Measurements from ENCODE around the gene PRUNE2. TPM values are rescaled to one million over a fixed set of nuclear protein-coding genes. Genes with fewer than 3 reads are reported as not detected.

PRUNE2 gene
- total RNA-seq, 4 donors from 2014 or later, result 3.6 to 16.2 (median 6.4) TPM

- H3K9me3 ChIP-seq, result no peaks in the 10 kb centered on the region
- no peaks in the 10 kb centered on the region for H3K4me1 ChIP-seq
- TF ChIP-seq, protein P1, sequence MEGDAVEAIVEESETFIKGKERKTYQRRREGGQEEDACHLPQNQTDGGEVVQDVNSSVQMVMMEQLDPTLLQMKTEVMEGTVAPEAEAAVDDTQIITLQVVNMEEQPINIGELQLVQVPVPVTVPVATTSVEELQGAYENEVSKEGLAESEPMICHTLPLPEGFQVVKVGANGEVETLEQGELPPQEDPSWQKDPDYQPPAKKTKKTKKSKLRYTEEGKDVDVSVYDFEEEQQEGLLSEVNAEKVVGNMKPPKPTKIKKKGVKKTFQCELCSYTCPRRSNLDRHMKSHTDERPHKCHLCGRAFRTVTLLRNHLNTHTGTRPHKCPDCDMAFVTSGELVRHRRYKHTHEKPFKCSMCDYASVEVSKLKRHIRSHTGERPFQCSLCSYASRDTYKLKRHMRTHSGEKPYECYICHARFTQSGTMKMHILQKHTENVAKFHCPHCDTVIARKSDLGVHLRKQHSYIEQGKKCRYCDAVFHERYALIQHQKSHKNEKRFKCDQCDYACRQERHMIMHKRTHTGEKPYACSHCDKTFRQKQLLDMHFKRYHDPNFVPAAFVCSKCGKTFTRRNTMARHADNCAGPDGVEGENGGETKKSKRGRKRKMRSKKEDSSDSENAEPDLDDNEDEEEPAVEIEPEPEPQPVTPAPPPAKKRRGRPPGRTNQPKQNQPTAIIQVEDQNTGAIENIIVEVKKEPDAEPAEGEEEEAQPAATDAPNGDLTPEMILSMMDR (IDR thresholded peaks at IDR 0.05), result no peak
- no peak for TF ChIP-seq POLR2A (IDR thresholded peaks at IDR 0.05)
- TF ChIP-seq POLR2AphosphoS5 (IDR thresholded peaks at IDR 0.05), result no peak
- TF ChIP-seq EP300 (IDR thresholded peaks at IDR 0.05), result no peak
- H3K27me3 ChIP-seq, result no peaks in the 10 kb centered on the region
- H3K36me3 ChIP-seq, result no peaks in the 10 kb centered on the region
- no peak for DNase-seq (ENCODE audit: low spot score in 2 of 2)
- no peak overlapping the region for H3K27ac ChIP-seq
- WGBS, result 70% methylated on average over 2 of the region's 2 CpGs
- H3K4me3 ChIP-seq, result no peak overlapping the region
Measured at GRCh38 chr9:76932757-76933156, 26.8 kb upstream of the PRUNE2 start.

DNA sequence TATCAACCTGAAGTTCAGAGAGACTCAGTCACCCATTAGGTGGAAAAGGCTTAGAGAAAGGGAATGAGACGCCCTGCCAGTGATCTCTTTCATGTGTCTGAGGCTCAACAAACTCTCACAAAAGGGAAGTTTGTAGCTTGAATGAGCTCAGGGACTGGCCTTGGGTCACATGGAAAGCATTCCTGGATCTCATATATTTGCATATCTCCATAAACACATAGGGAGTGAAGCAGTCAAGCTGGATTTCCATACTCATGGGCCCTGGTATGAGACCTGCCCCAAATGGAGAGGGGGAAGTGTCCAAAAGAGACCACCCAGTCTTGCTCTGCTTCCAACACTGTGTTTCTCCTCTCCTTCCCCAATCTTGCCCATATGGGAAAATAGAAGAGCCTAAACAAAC is 26.4 kb upstream of the PRUNE2 start:
- TF ChIP-seq POLR2AphosphoS5 (IDR thresholded peaks at IDR 0.05) (no peak), EP300 (IDR thresholded peaks at IDR 0.05) (no peak), POLR2A (IDR thresholded peaks at IDR 0.05) (no peak)
- TF ChIP-seq, protein P1 (IDR thresholded peaks at IDR 0.05), result no peak
- Histone ChIP-seq H3K27me3 (no peaks in the 10 kb centered on the region), H3K4me1 (no peaks in the 10 kb centered on the region), H3K4me3 (no peak overlapping the region), H3K36me3 (no peaks in the 10 kb centered on the region), H3K27ac (no peak overlapping the region), H3K9me3 (no peaks in the 10 kb centered on the region)
- WGBS, result 72% methylated on average over 1 of the region's 1 CpG
- DNase-seq (ENCODE audit: low spot score in 2 of 2), result no peak

DNA sequence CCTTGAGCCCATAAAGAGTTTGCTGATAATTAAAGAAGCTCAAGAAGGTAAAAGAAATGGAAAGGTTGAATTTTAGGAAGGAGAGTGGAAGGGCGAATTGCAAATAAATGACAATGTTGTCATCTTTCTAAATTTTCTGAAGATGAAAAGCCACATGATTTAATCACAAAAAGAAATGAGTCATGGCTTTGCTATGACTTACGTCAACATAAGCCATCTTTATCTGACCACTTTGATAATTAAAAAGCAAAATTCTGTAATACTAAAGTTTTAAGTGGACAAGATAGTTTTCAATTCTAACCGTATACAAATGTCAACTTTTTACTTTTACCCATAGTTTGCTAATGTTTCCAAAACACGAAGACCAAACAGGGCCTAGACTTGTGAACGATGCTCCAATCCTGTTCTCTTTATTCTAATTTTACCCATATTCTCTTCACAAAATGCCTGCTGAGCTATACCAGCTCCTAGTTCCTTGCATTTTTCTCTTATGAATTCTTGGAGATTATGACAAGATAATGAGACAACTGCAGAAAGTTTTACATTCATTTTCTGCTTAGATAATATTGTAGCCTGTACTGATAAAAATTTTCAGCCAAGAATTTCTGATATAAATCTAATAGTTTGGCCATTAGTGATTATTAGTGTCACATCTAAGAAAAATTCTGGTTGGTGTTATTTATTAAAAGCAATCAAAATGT is 21.8 kb upstream of the PRUNE2 start:
- H3K9me3 ChIP-seq, result no peaks in the 10 kb centered on the region
- H3K4me3 ChIP-seq, result no peak overlapping the region
- no peaks in the 10 kb centered on the region for H3K27me3 ChIP-seq
- no peak overlapping the region for H3K27ac ChIP-seq
- 82% methylated on average over 5 of the region's 5 CpGs for WGBS
- H3K4me1 ChIP-seq, result no peaks in the 10 kb centered on the region
- H3K36me3 ChIP-seq, result no peaks in the 10 kb centered on the region
- DNase-seq (ENCODE audit: low spot score in 2 of 2), result no peak
- no peak for TF ChIP-seq POLR2AphosphoS5 (IDR thresholded peaks at IDR 0.05)
- TF ChIP-seq POLR2A (IDR thresholded peaks at IDR 0.05), result no peak
- TF ChIP-seq, protein P1 (IDR thresholded peaks at IDR 0.05), result no peak
- TF ChIP-seq EP300 (IDR thresholded peaks at IDR 0.05), result no peak

- Histone ChIP-seq H3K36me3 (no peaks in the 10 kb centered on the region), H3K4me1 (no peaks in the 10 kb centered on the region), H3K27ac (no peak overlapping the region), H3K27me3 (no peaks in the 10 kb centered on the region), H3K9me3 (no peaks in the 10 kb centered on the region), H3K4me3 (no peak overlapping the region)
- no peak for TF ChIP-seq POLR2A (IDR thresholded peaks at IDR 0.05)
- TF ChIP-seq EP300 (IDR thresholded peaks at IDR 0.05), result no peak
- TF ChIP-seq, protein P1 (IDR thresholded peaks at IDR 0.05), result no peak
- TF ChIP-seq POLR2AphosphoS5 (IDR thresholded peaks at IDR 0.05), result no peak
- DNase-seq (ENCODE audit: low spot score in 2 of 2), result no peak
- 89% methylated on average over 6 of the region's 6 CpGs for WGBS
Measured at GRCh38 chr9:76926846-76927245, 20.9 kb upstream of the PRUNE2 start.

GRCh38 chr9:76926324-76926741 is 20.4 kb upstream of the PRUNE2 start:
- H3K27me3 ChIP-seq, result no peaks in the 10 kb centered on the region
- WGBS, result 35% methylated on average over 4 of the region's 4 CpGs

More at GRCh38 chr9:76926324-76926741, 20.4 kb upstream of the PRUNE2 start:
- Histone ChIP-seq H3K9me3 (no peaks in the 10 kb centered on the region), H3K27ac (no peak overlapping the region), H3K36me3 (no peaks in the 10 kb centered on the region), H3K4me3 (no peak overlapping the region), H3K4me1 (no peaks in the 10 kb centered on the region)
- no peak for DNase-seq (ENCODE audit: low spot score in 2 of 2)
- TF ChIP-seq POLR2AphosphoS5 (IDR thresholded peaks at IDR 0.05) (no peak), EP300 (IDR thresholded peaks at IDR 0.05) (no peak), POLR2A (IDR thresholded peaks at IDR 0.05) (no peak)
- TF ChIP-seq, protein P1 (IDR thresholded peaks at IDR 0.05), result no peak
